ENCODE results near the gene ATP8B1. TPM values are rescaled to one million over a fixed set of nuclear protein-coding genes. Genes with fewer than 3 reads are reported as not detected.

ATP8B1 gene
- total and polyA plus RNA-seq, 9 of the 15 experiments (the other 6 are each of a cell fraction or from before 2014, with no cell fraction given): 0.01 to 0.22 (median 0.03) TPM; not detected in 3

GRCh38 chr18:57846258-57846657 lies 43.1 kb upstream of the ATP8B1 start (continued):
- TF ChIP-seq HMBOX1 (IDR thresholded peaks at IDR 0.05) (peak; percentile 47; the same call in 1 of the 2 replicates), ZNF146 (CRISPR knock-in tag; IDR thresholded peaks at IDR 0.05; ENCODE audit: unreplicated experiment) (no peak), LEF1 (IDR thresholded peaks at IDR 0.05) (peak; percentile 80), CBFA2T2 (conservative IDR thresholded peaks at IDR 0.05) (no peak), ZBTB9 (CRISPR knock-in tag; IDR thresholded peaks at IDR 0.05) (no peak), ZNF436 (CRISPR knock-in tag; IDR thresholded peaks at IDR 0.05) (no peak), CBX8 (IDR thresholded peaks at IDR 0.05; ENCODE audit: borderline replicate concordance, extremely low read depth, low read depth, low read length, poor library complexity, severe bottlenecking) (no peak), SOX6 (IDR thresholded peaks at IDR 0.05) (peak; percentile 60; the same call in 1 of the 2 replicates), TRIM24 (IDR thresholded peaks at IDR 0.05) (no peak), U2AF2 (optimal IDR thresholded peaks at IDR 0.05; ENCODE audit: low read depth, low read length) (no peak), YY1 (IDR thresholded peaks at IDR 0.05; ENCODE audit: borderline replicate concordance in 1 of 3, control insufficient read depth in 1 of 3, extremely low read depth in 1 of 3, insufficient read depth in 3 of 3, insufficient read length in 1 of 3, insufficient replicate concordance in 2 of 3, low read depth in 1 of 3, low read length in 2 of 3) (no peak), DLX4 (CRISPR knock-in tag; IDR thresholded peaks at IDR 0.05) (no peak), ARID4B (CRISPR knock-in tag; IDR thresholded peaks at IDR 0.05) (no peak), SMAD2 (IDR thresholded peaks at IDR 0.05; ENCODE audit: low read depth, low read length) (no peak), GABPB1 (CRISPR knock-in tag; IDR thresholded peaks at IDR 0.05) (no peak), SAP30 (IDR thresholded peaks at IDR 0.05; ENCODE audit: borderline replicate concordance, insufficient read depth, low read depth, low read length, poor library complexity, severe bottlenecking) (no peak), FOSL1 (tag; conservative IDR thresholded peaks at IDR 0.05) (peak; percentile 94)
